ENCODE data around the gene RPS17.
A peak's percentile ranks its signal among the peaks of the same experiment; 100 is the strongest.

The RPS17 gene

GRCh38 chr15:82540055-82540983 is at the start of gene RPS17:
Gene RPS17, minus strand, starts transcription at chr15:82540457. Its CDS starts 29 bp downstream, at chr15:82540428.
- FAIRE-seq = no peak
- peak; percentile 99 for DNase-seq (ENCODE audit: extremely low spot score, insufficient read length, low read depth)

- FAIRE-seq (no peak), DNase-seq (ENCODE audit: extremely low spot score, insufficient read length, low read depth) (no peak)
Observed at GRCh38 chr15:82587805-82588204, 47.5 kb upstream of the RPS17 start.

GRCh38 chr15:82585072-82585471 is 44.8 kb upstream of the RPS17 start:
- no peak for DNase-seq (ENCODE audit: extremely low spot score, insufficient read length, low read depth)
- FAIRE-seq = no peak

GRCh38 chr15:82580713-82581112 is 40.5 kb upstream of the RPS17 start:
- DNase-seq (ENCODE audit: extremely low spot score, insufficient read length, low read depth) (no peak), FAIRE-seq (no peak)

GRCh38 chr15:82575335-82575734 is 35.1 kb upstream of the RPS17 start:
- no peak for FAIRE-seq

GRCh38 chr15:82572986-82573385 is 32.7 kb upstream of the RPS17 start:
- FAIRE-seq = no peak
- no peak for DNase-seq (ENCODE audit: extremely low spot score, insufficient read length, low read depth)

More at GRCh38 chr15:82575335-82575734, 35.1 kb upstream of the RPS17 start:
- no peak for DNase-seq (ENCODE audit: extremely low spot score, insufficient read length, low read depth)

- FAIRE-seq (no peak), DNase-seq (ENCODE audit: extremely low spot score, insufficient read length, low read depth) (no peak)
Observed at GRCh38 chr15:82572311-82572710, 32.1 kb upstream of the RPS17 start.

- DNase-seq (ENCODE audit: extremely low spot score, insufficient read length, low read depth) = no peak
- no peak for FAIRE-seq
Observed at GRCh38 chr15:82571722-82572222, 31.5 kb upstream of the RPS17 start.

GRCh38 chr15:82570721-82571508 is 30.7 kb upstream of the RPS17 start:
- FAIRE-seq (no peak), DNase-seq (ENCODE audit: extremely low spot score, insufficient read length, low read depth) (no peak)

GRCh38 chr15:82569834-82570233 is 29.6 kb upstream of the RPS17 start:
- no peak for DNase-seq (ENCODE audit: extremely low spot score, insufficient read length, low read depth)
- no peak for FAIRE-seq

- FAIRE-seq = no peak
- no peak for DNase-seq (ENCODE audit: extremely low spot score, insufficient read length, low read depth)
Observed at GRCh38 chr15:82568986-82569385, 28.7 kb upstream of the RPS17 start.

- no peak for FAIRE-seq
- DNase-seq (ENCODE audit: extremely low spot score, insufficient read length, low read depth) = no peak
Observed at GRCh38 chr15:82567661-82568060, 27.4 kb upstream of the RPS17 start.

GRCh38 chr15:82566690-82567089 is 26.4 kb upstream of the RPS17 start:
- DNase-seq (ENCODE audit: extremely low spot score, insufficient read length, low read depth) (no peak), FAIRE-seq (no peak)

- FAIRE-seq = no peak
- DNase-seq (ENCODE audit: extremely low spot score, insufficient read length, low read depth) = no peak
Observed at GRCh38 chr15:82558502-82558901, 18.2 kb upstream of the RPS17 start.

- FAIRE-seq (no peak), DNase-seq (ENCODE audit: extremely low spot score, insufficient read length, low read depth) (no peak)
Observed at GRCh38 chr15:82556315-82557035, 16.2 kb upstream of the RPS17 start.

- DNase-seq (ENCODE audit: extremely low spot score, insufficient read length, low read depth) (no peak), FAIRE-seq (no peak)
Observed at GRCh38 chr15:82554849-82555248, 14.6 kb upstream of the RPS17 start.

GRCh38 chr15:82554351-82554750 is 14.1 kb upstream of the RPS17 start:
- FAIRE-seq = no peak
- DNase-seq (ENCODE audit: extremely low spot score, insufficient read length, low read depth) = no peak

- DNase-seq (ENCODE audit: extremely low spot score, insufficient read length, low read depth) (no peak), FAIRE-seq (no peak)
Observed at GRCh38 chr15:82553846-82554245, 13.6 kb upstream of the RPS17 start.

- no peak for FAIRE-seq
Observed at GRCh38 chr15:82552861-82553260, 12.6 kb upstream of the RPS17 start.

GRCh38 chr15:82551646-82552247 is 11.5 kb upstream of the RPS17 start:
- FAIRE-seq (peak; percentile 52), DNase-seq (ENCODE audit: extremely low spot score, insufficient read length, low read depth) (no peak)

More at GRCh38 chr15:82552861-82553260, 12.6 kb upstream of the RPS17 start:
- DNase-seq (ENCODE audit: extremely low spot score, insufficient read length, low read depth) = no peak

Measured in GM18507 (cell line).